GM12878 (cell line): ENCODE results near the gene RCAN1. TPM values are rescaled to one million over a fixed set of nuclear protein-coding genes. Genes with fewer than 3 reads are reported as not detected.

ENCODE experiments used
- ATAC-seq: fragments of 200-7000 bp; cut with Tn5 transposase; 3 replicates; pipeline ENCODE4 v1.9.1; 2020; ENCODE audit warnings: mild to moderate bottlenecking, moderate library complexity
- BruUV-seq: library from RNA; stranded (reverse); fragments of 400-500 nt; replicated peaks from 2 replicates; lab custom pipeline; 2021; lab: Mats Ljungman, UMichigan
- CTCF ChIA-PET: fragments of 300-600 bp; sonication (Branson Sonifier 250); formaldehyde crosslinking; extraction: SDS; loops from one replicate; lab custom pipeline; 2021; ENCODE audit warnings: inconsistent platforms; lab: Yijun Ruan, JAX
- POLR2A ChIA-PET: fragments of 350-600 bp; formaldehyde crosslinking; extraction: SDS; loops from one replicate; lab custom pipeline; 2021; ENCODE audit warnings: inconsistent platforms; lab: Charles Lee
- RAD21 ChIA-PET: fragments of 300-600 bp; sonication (Branson Sonifier 250); formaldehyde crosslinking; loops from one replicate; lab custom pipeline; 2023; ENCODE audit warnings: antibody characterized with exemption; ENCODE audit not compliant: unreplicated experiment; lab: Charles Lee
- SMC1A ChIA-PET: fragments of 300-600 bp; sonication (Branson Sonifier 250); formaldehyde crosslinking; loops from one replicate; lab custom pipeline; 2023; ENCODE audit not compliant: unreplicated experiment, uncharacterized antibody; lab: Charles Lee
- DNase-seq: peaks from one replicate; pipeline ENCODE4 v3.0.0-alpha.2; 2011; ENCODE audit warnings: low read depth, low spot score
- FAIRE-seq: peaks from 3 replicates; lab custom pipeline; 2011; peaks lifted over from hg19 to GRCh38; lab: Jason Lieb, UNC
- H2AFZ ChIP-seq: 2 replicates; pipeline ENCODE4 v1.6.0; 2011; ENCODE audit warnings: low read depth, low read length, control low read depth; ENCODE audit not compliant: control insufficient read depth
- H3K27ac ChIP-seq: 2 replicates; pipeline ENCODE4 v1.5.1; 2011; ENCODE audit warnings: control low read depth; ENCODE audit not compliant: control insufficient read depth, insufficient read depth
- H3K27me3 ChIP-seq, 2 experiments: replicated peaks in 1 of 2; 2 replicates each; pipeline versions ENCODE4 v1.6.0 to v1.6.1; 2011; ENCODE audit warnings: low read length in 1 of 2; ENCODE audit not compliant: control insufficient read depth in 2 of 2, insufficient read depth in 2 of 2
- H3K36me3 ChIP-seq, 2 experiments: 2 replicates each; pipeline ENCODE4 v1.5.1; 2011; ENCODE audit warnings: low read length in 1 of 2; ENCODE audit not compliant: control insufficient read depth in 2 of 2, insufficient read depth in 2 of 2
- H3K4me1 ChIP-seq: 2 replicates; pipeline ENCODE4 v1.6.1; 2011; ENCODE audit warnings: mild to moderate bottlenecking, low read length, moderate library complexity, mixed read lengths; ENCODE audit not compliant: control insufficient read depth, insufficient read depth
- H3K4me2 ChIP-seq: 2 replicates; pipeline ENCODE4 v1.6.0; 2011; ENCODE audit warnings: control low read depth; ENCODE audit not compliant: control insufficient read depth, insufficient read depth
- H3K4me3 ChIP-seq: fragments of 200-600 bp; sonication (generic); 2 replicates; pipeline ENCODE4 v1.5.1; 2016
- H3K79me2 ChIP-seq: 2 replicates; pipeline ENCODE4 v1.6.0; 2011; ENCODE audit warnings: low read length; ENCODE audit not compliant: control insufficient read depth, insufficient read depth
- H3K9ac ChIP-seq: 2 replicates; pipeline ENCODE4 v1.8.0; 2011; ENCODE audit warnings: low read length, control low read depth, mixed read lengths; ENCODE audit not compliant: control insufficient read depth, insufficient read depth
- H3K9me3 ChIP-seq: replicated peaks from 3 replicates; pipeline ENCODE4 v1.5.1; 2011; ENCODE audit warnings: mild to moderate bottlenecking, low read length; ENCODE audit not compliant: control insufficient read depth, insufficient read depth
- H4K20me1 ChIP-seq: 2 replicates; pipeline ENCODE4 v1.6.0; 2011; ENCODE audit not compliant: control insufficient read depth, insufficient read depth
- CTCF ChIP-seq, 3 experiments: IDR thresholded peaks in 2 of 3; conservative IDR thresholded peaks in 1 of 3; 2 replicates each; pipeline ENCODE4 v1.5.1; 2011; ENCODE audit warnings: low read depth in 3 of 3, low read length in 3 of 3, mild to moderate bottlenecking in 3 of 3, control low read depth in 2 of 3, moderate library complexity in 2 of 3, inconsistent platforms in 1 of 3, mixed read lengths in 1 of 3; ENCODE audit not compliant: control insufficient read depth in 2 of 3, insufficient read depth in 1 of 3; ENCODE audit errors: extremely low read depth in 1 of 3
- ESRRA ChIP-seq: IDR thresholded peaks from 2 replicates; pipeline ENCODE4 v1.6.1; 2012; ENCODE audit warnings: mild to moderate bottlenecking, low read length, improper control_type of control experiment
- NFXL1 ChIP-seq: fragments of 450-650 bp; IDR thresholded peaks from 2 replicates; pipeline ENCODE4 v1.6.1; 2017; ENCODE audit warnings: antibody characterized with exemption, mild to moderate bottlenecking, borderline replicate concordance
- SMARCA5 ChIP-seq: fragments of 450-650 bp; IDR thresholded peaks from 2 replicates; pipeline ENCODE4 v1.6.1; 2017; ENCODE audit warnings: mild to moderate bottlenecking
- SUPT20H ChIP-seq: IDR thresholded peaks from 2 replicates; pipeline ENCODE4 v1.6.1; 2011; ENCODE audit warnings: low read depth, mild to moderate bottlenecking, low read length, moderate library complexity, borderline replicate concordance; ENCODE audit not compliant: control insufficient read depth
- TCF7 ChIP-seq: IDR thresholded peaks from 2 replicates; pipeline ENCODE4 v1.6.1; 2014; ENCODE audit warnings: antibody characterized with exemption, borderline replicate concordance
- YY1 ChIP-seq: IDR thresholded peaks from 2 replicates; pipeline ENCODE4 v1.6.1; 2011; ENCODE audit warnings: low read depth, mild to moderate bottlenecking, low read length
- WGBS: methylation state at CpG from one replicate; pipeline ENCODE4 v1.1.6; 2016; ENCODE audit warnings: low lambda C conversion rate; ENCODE audit not compliant: insufficient replicate concordance, insufficient coverage; ENCODE audit errors: missing lambda C conversion rate; 5-methylcytosine and 5-hydroxymethylcytosine counted together
- in situ Hi-C: fragments of 300-500 bp; cut with MboI; formaldehyde crosslinking; loops from 9 replicates; pipeline ENCODE4 v1.14.3; 2018; ENCODE audit warnings: mixed read lengths
- intact Hi-C: fragments of 100-400 bp; cut with micrococcal nuclease; formaldehyde crosslinking; loops from one replicate; pipeline ENCODE4 v1.14.2; 2022; ENCODE audit not compliant: unreplicated experiment
- polyA plus RNA-seq, 11 experiments: library from polyadenylated mRNA; depleted of rRNA in 4 of 11; unstranded in 6 of 11; stranded (reverse) in 5 of 11; fragments of >200 nt; fragmentation: Nextera tagmentation in 4 of 11; fragmentation: Illumina TruSeq in 1 of 11; extraction: Ambion mirVana in 4 of 11; extraction: Trizol in 1 of 11; gene quantifications; 1 replicate in 1 of 11; 2 replicates in 10 of 11; pipeline versions ENCODE4 v1.2.1 to v1.2.3, GENCODE V29; 2011 to 2016; ENCODE audit warnings: inconsistent platforms in 2 of 11, missing spikeins in 2 of 11, low read depth in 1 of 11
- total RNA-seq, 4 experiments: library from RNA; depleted of rRNA in 3 of 4; stranded (reverse); fragments of >200 nt in 3 of 4; fragmentation: Illumina TruSeq in 1 of 4; extraction: Trizol in 1 of 4; gene quantifications; 2 replicates each; pipeline versions ENCODE4 v1.2.1 to v1.2.3, GENCODE V29; 2013 to 2021
- TF ChIP-seq, protein P1 (sequence below): IDR thresholded peaks from 2 replicates; pipeline ENCODE4 v1.6.1; 2012; ENCODE audit warnings: low read depth, low read length, improper control_type of control experiment

The RCAN1 gene
- total and polyA plus RNA-seq, 10 of the 15 experiments (the other 5 are each of a cell fraction or from before 2014, with no cell fraction given): 2.8 to 12.9 (median 10.5) TPM

DNA sequence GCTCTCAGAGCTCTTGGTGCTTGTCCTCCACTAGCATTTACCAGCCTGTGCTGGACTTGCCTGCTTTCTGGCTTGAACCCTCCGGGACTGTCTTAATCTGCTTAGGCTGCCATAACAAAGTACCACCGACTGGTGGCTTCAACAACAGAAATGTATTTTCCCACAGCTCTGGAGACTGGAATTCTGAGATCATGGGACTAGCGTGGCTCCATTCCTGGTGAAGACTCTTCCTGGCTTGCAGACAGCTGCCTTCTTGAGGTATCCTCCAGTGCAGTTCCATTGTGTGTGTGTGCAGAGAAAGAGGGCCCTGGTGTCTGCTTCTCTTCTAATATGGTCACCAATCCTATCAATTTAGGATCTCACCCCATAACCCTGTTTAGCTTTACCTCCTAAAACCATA lies 22.0 kb upstream of the RCAN1 start (continued):
- TF ChIP-seq, protein P1, sequence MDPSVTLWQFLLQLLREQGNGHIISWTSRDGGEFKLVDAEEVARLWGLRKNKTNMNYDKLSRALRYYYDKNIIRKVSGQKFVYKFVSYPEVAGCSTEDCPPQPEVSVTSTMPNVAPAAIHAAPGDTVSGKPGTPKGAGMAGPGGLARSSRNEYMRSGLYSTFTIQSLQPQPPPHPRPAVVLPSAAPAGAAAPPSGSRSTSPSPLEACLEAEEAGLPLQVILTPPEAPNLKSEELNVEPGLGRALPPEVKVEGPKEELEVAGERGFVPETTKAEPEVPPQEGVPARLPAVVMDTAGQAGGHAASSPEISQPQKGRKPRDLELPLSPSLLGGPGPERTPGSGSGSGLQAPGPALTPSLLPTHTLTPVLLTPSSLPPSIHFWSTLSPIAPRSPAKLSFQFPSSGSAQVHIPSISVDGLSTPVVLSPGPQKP: no peak
- TF ChIP-seq SMARCA5: no peak

GRCh38 chr21:34635307-34635706 lies 20.4 kb upstream of the RCAN1 start:
- FAIRE-seq: no peak
- ChIA-PET CTCF (interaction anchor here (1.5 to 1.7 kb wide), 2 partner anchors 10 to 124 kb away, joined by 5 to 7 read pairs; no protein-coding TSS in a partner anchor), RAD21 (no interaction called here), POLR2A (no interaction called here), SMC1A (no interaction called here)
- TF ChIP-seq CTCF (IDR thresholded peaks at IDR 0.05 in 2 of 3, conservative IDR thresholded peaks at IDR 0.05 in 1 of 3; ENCODE audit: control insufficient read depth in 2 of 3, extremely low read depth in 1 of 3, insufficient read depth in 1 of 3, low read depth in 3 of 3, low read length in 3 of 3): peak in 2 of 3 experiments; percentile 34 to 44; a peak in 5 of 6 replicates
- peak; percentile 77 for TF ChIP-seq YY1
- no peak for TF ChIP-seq TCF7
- no peak for TF ChIP-seq ESRRA
- no peak for TF ChIP-seq SUPT20H
- no peak for TF ChIP-seq NFXL1
- Histone ChIP-seq H3K4me2 (no peak overlapping the region), H3K27me3 (no peaks in the 10 kb centered on the region), H3K79me2 (no peaks in the 10 kb centered on the region), H3K9ac (no peak overlapping the region), H3K27ac (no peak overlapping the region), H3K4me1 (peaks cover 26% of the 10 kb centered on the region), H4K20me1 (no peaks in the 10 kb centered on the region), H3K9me3 (no peaks in the 10 kb centered on the region; the same call in 2 of the 3 replicates), H2AFZ (no peak overlapping the region), H3K36me3 (no peaks in the 10 kb centered on the region), H3K4me3 (no peak overlapping the region)
- no TSS peak for BruUV-seq
- in situ Hi-C loops: loop anchor here (5.0 kb wide), 1 partner anchor 48 kb away; no protein-coding TSS in a partner anchor
- no peak for DNase-seq
- intact Hi-C loops: no loop called here
- no peak for ATAC-seq
- 86% methylated on average over 3 of the region's 3 CpGs for WGBS
